GM12875 (cell line): Measurements from ENCODE around the gene CCDC89.
"Not testable (repeated sequence)": the region's sequence is repeated elsewhere in the genome, so short reads cannot be mapped to it uniquely, and the experiment has no call there.

Experiments used
- H3K4me3 ChIP-seq: one replicate; pipeline ENCODE4 v1.5.1; 2011; ENCODE audit warnings: low read depth, low read length, control low read depth
- CTCF ChIP-seq: IDR thresholded peaks from 2 replicates; pipeline ENCODE4 v1.5.1; 2011; ENCODE audit warnings: low read depth, mild to moderate bottlenecking, control low read depth, inconsistent platforms, low read length, moderate library complexity, borderline replicate concordance; ENCODE audit not compliant: insufficient read depth

Gene CCDC89

GRCh38 chr11:85663080-85663752 lies 22.8 kb downstream of the CCDC89 start:
- H3K4me3 ChIP-seq, result peak overlapping the region; percentile 76
- no peak for TF ChIP-seq CTCF

DNA sequence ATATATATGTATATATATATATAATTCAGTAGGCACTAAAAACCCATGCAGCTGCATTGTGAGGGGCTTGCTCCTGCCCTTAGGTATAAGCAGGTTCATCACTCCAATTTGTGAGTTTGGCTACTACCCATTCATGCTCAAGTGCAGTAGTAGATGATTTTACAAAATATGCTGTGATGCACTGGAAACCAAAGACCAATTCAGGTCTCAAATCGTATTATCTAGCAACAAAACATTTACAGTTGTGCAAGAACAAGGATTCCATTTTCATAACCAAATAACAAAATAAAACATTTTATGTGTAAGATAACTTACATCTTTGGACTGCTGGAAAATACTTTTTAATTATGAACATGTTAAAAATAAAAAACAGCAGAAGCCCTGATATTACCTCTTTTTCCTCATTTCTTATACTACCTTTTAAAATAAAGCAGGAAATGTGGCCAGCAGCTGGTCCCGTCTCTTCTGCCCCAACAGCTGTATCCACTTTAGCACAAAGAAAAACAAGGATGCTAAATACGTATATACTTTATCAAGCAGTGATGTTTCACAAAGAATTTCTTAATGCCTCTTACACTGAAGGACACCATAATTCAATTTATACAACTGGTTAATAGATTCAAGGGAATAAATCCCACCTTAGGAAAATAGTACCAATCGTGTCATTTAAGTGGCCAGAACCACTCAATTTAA lies 23.9 kb downstream of the CCDC89 start:
- peak overlapping the region; percentile 7 for H3K4me3 ChIP-seq
- no peak for TF ChIP-seq CTCF

- H3K4me3 ChIP-seq, result no peak overlapping the region
- TF ChIP-seq CTCF, result no peak
Measured at GRCh38 chr11:85658180-85658579, 27.8 kb downstream of the CCDC89 start.

- no peak overlapping the region for H3K4me3 ChIP-seq
- no peak for TF ChIP-seq CTCF
Measured at GRCh38 chr11:85656777-85657176, 29.2 kb downstream of the CCDC89 start.

GRCh38 chr11:85654343-85654742 lies 31.7 kb downstream of the CCDC89 start:
- H3K4me3 ChIP-seq, result not testable (repeated sequence)

DNA sequence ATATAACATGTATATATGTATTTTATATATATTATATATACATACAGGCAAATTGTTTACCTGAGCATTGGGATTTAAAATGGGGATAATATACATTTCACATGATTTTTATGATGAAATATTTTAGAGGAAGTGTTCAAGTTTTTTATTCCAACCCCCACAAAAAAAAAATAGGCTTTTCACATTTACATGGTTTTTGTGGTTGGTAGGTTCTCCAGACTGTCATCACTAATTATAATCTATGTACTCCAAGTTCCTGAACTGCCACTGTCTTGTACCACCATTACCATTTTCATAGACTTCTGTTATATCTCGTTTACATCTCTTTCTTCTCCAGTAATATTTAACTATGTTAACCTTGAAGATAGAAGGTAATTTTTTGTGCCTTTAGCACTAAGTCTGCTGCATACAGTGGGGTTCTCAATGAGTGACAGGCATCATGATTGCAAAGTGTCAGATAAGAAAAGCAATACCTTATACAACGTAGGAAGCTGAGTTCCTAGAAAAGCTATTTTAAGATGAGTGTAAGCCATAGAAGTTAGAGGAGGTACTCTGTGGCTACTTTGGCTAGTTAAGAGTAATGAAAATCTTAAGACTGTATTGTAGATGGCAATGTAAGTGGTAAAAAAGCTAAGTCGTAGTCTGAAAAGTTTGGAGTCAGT lies 33.1 kb downstream of the CCDC89 start:
- TF ChIP-seq CTCF, result no peak
- no peak overlapping the region for H3K4me3 ChIP-seq

DNA sequence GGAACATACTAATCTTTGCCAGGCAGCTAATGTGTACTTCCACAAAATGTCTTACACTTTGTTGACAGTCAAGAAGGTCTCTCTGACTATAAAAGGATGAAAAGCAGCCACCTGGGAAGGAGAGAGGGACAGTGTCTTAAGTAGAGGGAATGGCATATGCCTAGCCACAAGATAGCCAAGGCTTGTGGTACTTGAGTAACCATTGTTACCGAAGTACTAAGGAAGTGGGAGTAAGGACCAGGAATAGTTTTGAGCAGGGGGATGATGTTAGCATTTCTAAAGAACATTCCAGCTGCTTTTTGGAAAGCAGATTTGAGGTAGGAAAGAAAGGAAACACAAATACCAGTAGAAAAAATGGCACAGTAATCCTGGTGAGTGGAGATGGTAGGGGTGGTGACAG lies 34.9 kb downstream of the CCDC89 start:
- no peak overlapping the region for H3K4me3 ChIP-seq
- TF ChIP-seq CTCF, result no peak
